Activated CD4-positive, alpha-beta T cell treated with anti-CD3 and anti-CD28 coated beads, Interleukin-2, amount 10 ng/mL, durations not matched to agents 7 days and 5 days (primary cell): ENCODE results near the gene C1orf50. TPM values are rescaled to one million over a fixed set of nuclear protein-coding genes. Genes with fewer than 3 reads are reported as not detected.
"Not testable (repeated sequence)": the region's sequence is repeated elsewhere in the genome, so short reads cannot be mapped to it uniquely, and the experiment has no call there.

Experiments used
- CTCF ChIA-PET: fragments of 350-600 bp; sonication (Branson Sonifier 250); formaldehyde crosslinking; loops from one replicate; lab custom pipeline; 2021; ENCODE audit warnings: antibody characterized with exemption; lab: Charles Lee
- POLR2A ChIA-PET: fragments of 350-600 bp; sonication (Branson Sonifier 250); formaldehyde crosslinking; loops from one replicate; lab custom pipeline; 2021; ENCODE audit warnings: antibody characterized with exemption; lab: Charles Lee
- DNase-seq: peaks from one replicate; pipeline ENCODE4 v3.0.0-alpha.2; 2020
- H3K27ac Mint-ChIP-seq: one replicate; pipeline ENCODE4 v1.8.0; 2021; ENCODE audit warnings: mild to moderate bottlenecking, moderate library complexity, mixed read lengths
- H3K27me3 Mint-ChIP-seq: one replicate; pipeline ENCODE4 v1.8.0; 2021; ENCODE audit warnings: mixed read lengths
- H3K36me3 Mint-ChIP-seq: one replicate; pipeline ENCODE4 v1.8.0; 2021; ENCODE audit warnings: low read depth, mixed read lengths
- H3K4me1 Mint-ChIP-seq: one replicate; pipeline ENCODE4 v1.8.0; 2021; ENCODE audit warnings: mixed read lengths
- H3K4me3 Mint-ChIP-seq: one replicate; pipeline ENCODE4 v1.8.0; 2021; ENCODE audit warnings: mild to moderate bottlenecking, moderate library complexity, mixed read lengths
- H3K9me3 Mint-ChIP-seq: one replicate; pipeline ENCODE4 v1.8.0; 2021; ENCODE audit warnings: mixed read lengths
- total RNA-seq, 2 experiments: library from RNA; stranded (reverse); gene quantifications; one replicate each; pipeline ENCODE4 v1.2.3, GENCODE V29; 2021

Gene C1orf50
- total RNA-seq, 2 experiments from 2014 or later: 7.0 to 9.4 TPM

DNA sequence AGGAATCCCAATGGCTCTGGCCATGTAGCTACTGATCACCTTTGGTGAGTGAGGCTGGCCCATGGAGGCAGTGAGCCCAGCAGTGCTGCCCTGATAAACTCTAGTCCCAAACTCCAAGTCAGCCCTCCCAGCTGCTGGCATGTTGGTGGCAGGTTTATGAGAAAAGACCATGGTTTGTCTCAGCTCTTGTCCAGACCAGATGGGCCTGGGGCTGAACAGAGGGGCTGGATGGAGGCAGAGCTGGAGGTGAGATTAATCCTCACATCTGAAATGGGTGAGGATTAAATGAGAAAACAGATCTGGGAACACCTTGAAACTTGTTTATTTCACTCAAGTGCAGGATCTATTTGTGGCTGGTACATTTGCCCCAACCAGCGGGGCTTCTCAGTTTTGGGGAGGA lies 21.0 kb downstream of the C1orf50 start:
- POLR2A ChIA-PET: no interaction called here
- CTCF ChIA-PET: interaction anchor here (0.7 to 0.9 kb wide), 2 partner anchors 10 to 11 kb away, joined by 3 read pairs; no protein-coding TSS in a partner anchor
- H3K27ac Mint-ChIP-seq: peak overlapping the region; percentile 47

DNA sequence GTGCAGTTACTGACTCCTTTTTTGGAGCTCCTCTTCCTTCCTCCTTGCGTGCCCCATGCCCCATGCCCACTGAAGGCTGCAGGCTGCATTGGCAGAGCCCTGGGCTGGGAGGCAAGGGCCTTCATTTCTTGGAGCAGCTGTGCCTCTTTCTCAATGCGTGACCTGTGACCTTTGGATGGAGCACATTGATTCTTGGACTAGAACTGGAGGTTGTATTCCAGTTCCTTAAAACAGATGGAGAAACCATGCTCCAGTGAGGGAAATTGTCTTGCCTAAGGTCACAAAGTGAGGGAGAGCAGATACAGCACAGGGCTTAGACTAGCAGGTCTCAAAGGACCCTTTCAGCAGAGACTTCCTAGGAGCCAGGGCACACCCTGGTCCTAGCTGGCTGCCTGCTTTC lies 26.8 kb downstream of the C1orf50 start:
- H3K27ac Mint-ChIP-seq: no peak overlapping the region
- no peak for DNase-seq
- no peak overlapping the region for H3K4me3 Mint-ChIP-seq
- CTCF ChIA-PET: no interaction called here
- no peaks in the 10 kb centered on the region for H3K36me3 Mint-ChIP-seq
- no peaks in the 10 kb centered on the region for H3K4me1 Mint-ChIP-seq
- POLR2A ChIA-PET: no interaction called here
- peaks cover 8% of the 10 kb centered on the region for H3K27me3 Mint-ChIP-seq
- H3K9me3 Mint-ChIP-seq: no peaks in the 10 kb centered on the region

More for the DNA sequence above, 21.0 kb downstream of the C1orf50 start:
- no peak for DNase-seq
- no peaks in the 10 kb centered on the region for H3K27me3 Mint-ChIP-seq
- H3K4me3 Mint-ChIP-seq: no peak overlapping the region
- H3K9me3 Mint-ChIP-seq: no peaks in the 10 kb centered on the region
- peaks cover 3% of the 10 kb centered on the region for H3K36me3 Mint-ChIP-seq
- H3K4me1 Mint-ChIP-seq: peaks cover 21% of the 10 kb centered on the region

DNA sequence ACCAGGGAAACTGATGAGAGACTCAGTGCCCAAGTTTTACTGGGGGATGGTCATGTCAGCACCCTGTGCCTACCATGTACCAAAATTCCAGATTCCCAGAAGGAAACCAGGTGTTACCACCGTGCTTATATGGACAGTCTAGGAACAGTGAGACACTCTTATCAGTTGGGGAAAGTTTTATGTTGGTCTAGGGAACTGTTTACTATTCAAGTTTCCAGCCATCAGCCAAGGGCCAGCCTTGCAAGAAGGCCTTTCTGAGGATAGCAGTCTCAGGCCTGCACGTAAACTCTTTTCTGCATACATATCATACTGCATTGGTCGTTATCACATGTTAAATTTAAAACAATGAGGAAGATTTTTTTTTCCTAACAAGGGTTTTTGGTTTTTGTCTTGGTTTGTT lies 30.4 kb downstream of the C1orf50 start:
- ChIA-PET POLR2A (no interaction called here), CTCF (no interaction called here)
- Mint-ChIP-seq H3K9me3 (no peaks in the 10 kb centered on the region), H3K27me3 (peaks cover 10% of the 10 kb centered on the region), H3K4me3 (no peak overlapping the region), H3K4me1 (no peaks in the 10 kb centered on the region), H3K27ac (no peak overlapping the region), H3K36me3 (no peaks in the 10 kb centered on the region)
- DNase-seq: no peak

DNA sequence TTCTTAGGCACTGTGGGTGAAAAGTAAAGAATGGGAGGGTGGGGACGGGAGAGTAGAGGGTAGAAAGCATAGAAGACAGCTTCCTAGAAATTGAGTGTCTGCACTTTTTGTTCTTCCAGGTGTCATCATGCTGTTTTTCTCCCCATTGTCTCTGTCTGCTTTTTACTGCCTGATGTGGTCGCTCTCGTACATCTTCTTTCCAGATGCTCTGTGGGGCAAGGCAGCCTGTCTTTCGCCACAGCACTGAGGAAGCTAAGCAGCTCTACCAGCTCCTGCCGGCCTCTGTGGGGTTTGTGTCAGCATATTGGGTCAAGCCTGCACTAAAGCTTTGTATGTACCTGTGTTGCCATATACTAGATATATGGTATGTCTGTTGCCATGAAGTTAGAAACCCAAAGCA lies 30.9 kb downstream of the C1orf50 start:
- Mint-ChIP-seq H3K27ac (no peak overlapping the region), H3K4me1 (no peaks in the 10 kb centered on the region), H3K9me3 (no peaks in the 10 kb centered on the region), H3K36me3 (no peaks in the 10 kb centered on the region), H3K4me3 (no peak overlapping the region), H3K27me3 (peaks cover 10% of the 10 kb centered on the region)
- ChIA-PET CTCF (no interaction called here), POLR2A (no interaction called here)
- no peak for DNase-seq

DNA sequence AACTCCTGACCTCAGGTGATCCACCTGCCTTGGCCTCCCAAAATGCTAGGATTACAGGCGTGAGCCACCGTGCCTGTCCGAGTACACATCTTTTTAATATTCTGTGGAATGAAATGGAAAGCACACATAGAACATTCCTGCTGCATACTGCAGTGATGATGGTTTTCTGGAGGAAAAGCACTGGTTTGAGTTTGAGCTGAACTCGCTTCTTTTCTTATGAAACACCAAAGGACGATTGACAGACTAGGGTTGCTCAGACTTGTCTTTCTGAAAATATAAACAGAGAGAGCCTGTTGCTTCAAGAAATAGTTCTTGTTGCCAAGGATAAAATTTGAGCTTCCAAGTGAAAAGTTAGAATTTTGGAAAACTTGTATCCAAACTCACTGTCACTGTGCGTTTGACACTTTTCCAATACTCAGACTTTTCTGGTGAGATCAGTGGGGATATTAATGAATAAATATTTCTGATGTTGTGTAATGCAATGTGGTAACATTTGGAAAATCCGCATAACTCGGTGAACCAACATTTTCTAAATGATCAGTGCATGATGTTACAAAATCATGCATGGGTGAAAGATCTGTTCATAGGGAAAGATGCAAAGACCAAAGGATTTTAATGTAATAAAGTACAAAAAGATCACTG lies 34.9 kb downstream of the C1orf50 start:
- POLR2A ChIA-PET: no interaction called here
- Mint-ChIP-seq H3K27me3 (peaks cover 6% of the 10 kb centered on the region), H3K4me3 (no peak overlapping the region), H3K27ac (no peak overlapping the region), H3K4me1 (peaks cover 6% of the 10 kb centered on the region), H3K36me3 (peaks cover 3% of the 10 kb centered on the region), H3K9me3 (no peaks in the 10 kb centered on the region)
- no peak for DNase-seq
- CTCF ChIA-PET: interaction anchor here (1.1 kb wide), 1 partner anchor 19 kb away, joined by 3 read pairs; no protein-coding TSS in a partner anchor

DNA sequence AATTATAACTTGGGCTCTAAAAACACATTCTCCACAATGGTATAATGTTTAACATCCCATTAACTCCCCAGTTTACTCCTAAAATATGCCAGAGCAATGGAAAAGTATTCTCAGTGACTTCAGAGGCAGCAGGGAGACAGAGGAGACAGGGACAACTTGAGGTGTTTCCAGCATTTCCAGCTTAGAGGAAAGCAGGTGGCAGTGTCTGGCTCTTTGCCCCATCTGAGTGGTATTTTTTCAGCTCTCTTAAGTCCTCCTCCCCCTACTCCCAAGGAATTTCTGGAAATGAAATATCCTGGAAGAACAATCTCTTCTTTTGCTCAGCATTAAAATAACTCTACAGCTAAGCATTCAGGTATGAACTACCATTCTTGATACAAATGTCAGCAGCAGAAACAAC lies 39.1 kb downstream of the C1orf50 start:
- H3K27ac Mint-ChIP-seq: no peak overlapping the region
- ChIA-PET POLR2A (interaction anchor here (0.7 kb wide), 1 partner anchor 1035 kb away, joined by 3 read pairs; no protein-coding TSS in a partner anchor), CTCF (interaction anchor here (2.2 kb wide), 1 partner anchor 10 kb away, joined by 8 read pairs; the partner anchor contains the start of genes ERMAP and SVBP)
- H3K4me1 Mint-ChIP-seq: peaks cover 15% of the 10 kb centered on the region
- peaks cover 3% of the 10 kb centered on the region for H3K36me3 Mint-ChIP-seq
- H3K4me3 Mint-ChIP-seq: no peak overlapping the region
- no peaks in the 10 kb centered on the region for H3K9me3 Mint-ChIP-seq
- H3K27me3 Mint-ChIP-seq: no peaks in the 10 kb centered on the region
- no peak for DNase-seq

DNA sequence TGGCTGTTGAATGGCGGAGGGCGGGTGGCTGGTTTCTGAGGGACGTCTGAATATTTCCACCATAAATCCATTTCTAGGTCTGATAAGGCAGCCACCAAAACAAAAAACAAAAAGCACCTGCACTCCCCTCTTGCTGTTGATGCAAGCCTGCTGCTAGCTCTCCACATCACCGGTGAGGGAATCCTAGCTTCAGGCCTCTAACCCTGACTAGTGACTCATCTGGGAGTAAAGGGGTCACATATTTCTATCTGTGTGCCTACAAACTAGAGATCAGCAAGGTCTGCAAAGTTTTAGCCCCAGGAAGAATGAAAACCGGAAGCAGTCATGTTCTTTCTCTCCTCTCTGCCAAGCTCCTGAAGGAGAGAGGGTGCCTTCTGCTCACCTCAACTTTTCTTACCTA lies 39.5 kb downstream of the C1orf50 start:
- no peak for DNase-seq
- Mint-ChIP-seq H3K27ac (peak overlapping the region; percentile 33), H3K9me3 (no peaks in the 10 kb centered on the region), H3K27me3 (no peaks in the 10 kb centered on the region), H3K4me1 (peaks cover 15% of the 10 kb centered on the region), H3K4me3 (no peak overlapping the region), H3K36me3 (peaks cover 3% of the 10 kb centered on the region)
- POLR2A ChIA-PET: interaction anchor here (0.6 to 0.7 kb wide), 2 partner anchors 27 to 1035 kb away, joined by 3 to 7 read pairs; no protein-coding TSS in a partner anchor
- CTCF ChIA-PET: interaction anchor here (0.7 to 2.2 kb wide), 2 partner anchors 10 to 23 kb away, joined by 3 to 8 read pairs; partner anchors contain the start of genes ERMAP and SVBP

DNA sequence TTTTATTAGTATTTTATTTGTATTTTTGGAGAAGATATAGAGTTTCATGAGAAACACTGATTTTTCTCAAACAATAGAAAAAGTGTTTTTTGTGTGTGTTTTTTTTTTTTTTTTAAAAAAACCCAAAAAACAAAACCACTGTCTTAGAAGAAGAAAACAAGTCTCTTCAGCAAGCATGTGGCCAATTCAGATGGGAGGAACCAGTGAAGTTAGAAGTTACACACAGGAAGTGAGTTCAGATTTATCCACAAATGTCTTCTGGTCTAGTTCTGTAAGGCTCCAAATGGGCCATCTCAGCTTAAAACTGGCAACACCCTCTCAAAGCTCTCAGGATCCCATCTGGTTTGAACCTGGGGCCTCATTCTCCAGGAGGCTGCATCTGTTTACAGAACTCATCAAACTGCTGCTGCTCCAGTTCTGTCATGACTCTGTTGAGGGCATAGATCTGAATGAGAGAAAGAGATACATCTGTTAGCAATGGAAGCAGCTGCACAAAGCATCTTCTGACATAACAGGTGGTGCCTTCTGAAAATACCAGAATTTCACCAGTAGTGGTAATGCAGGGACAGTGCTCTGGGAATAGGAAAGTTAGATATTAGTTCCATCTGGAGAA lies 40.1 kb downstream of the C1orf50 start:
- POLR2A ChIA-PET: interaction anchor here (0.6 to 0.7 kb wide), 2 partner anchors 27 to 1034 kb away, joined by 3 to 7 read pairs; no protein-coding TSS in a partner anchor
- Mint-ChIP-seq H3K27ac (peak overlapping the region; percentile 86), H3K4me3 (no peak overlapping the region), H3K9me3 (no peaks in the 10 kb centered on the region), H3K4me1 (peaks cover 15% of the 10 kb centered on the region), H3K27me3 (no peaks in the 10 kb centered on the region), H3K36me3 (peaks cover 3% of the 10 kb centered on the region)
- no peak for DNase-seq
- CTCF ChIA-PET: interaction anchor here (0.7 to 1.4 kb wide), 2 partner anchors 24 to 39 kb away, joined by 3 to 4 read pairs; partner anchors contain the start of gene ZNF691

DNA sequence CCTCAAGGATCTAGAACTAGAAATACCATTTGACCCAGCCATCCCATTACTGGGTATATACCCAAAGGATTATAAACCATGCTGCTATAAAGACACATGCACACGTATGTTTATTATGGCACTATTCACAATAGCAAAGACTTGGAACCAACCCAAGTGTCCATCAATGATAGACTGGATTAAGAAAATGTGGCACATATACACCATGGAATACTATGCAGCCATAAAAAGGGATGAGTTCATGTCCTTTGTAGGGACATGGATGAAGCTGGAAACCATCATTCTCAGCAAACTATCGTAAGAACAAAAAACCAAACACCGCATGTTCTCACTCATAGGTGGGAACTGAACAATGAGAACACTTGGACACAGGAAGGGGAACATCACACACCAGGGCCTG lies 47.8 kb downstream of the C1orf50 start:
- H3K9me3 Mint-ChIP-seq, CTCF ChIA-PET, H3K4me3 Mint-ChIP-seq, H3K27me3 Mint-ChIP-seq, H3K36me3 Mint-ChIP-seq, POLR2A ChIA-PET, H3K27ac Mint-ChIP-seq, DNase-seq: not testable (repeated sequence)
- peaks cover 25% of the 10 kb centered on the region for H3K4me1 Mint-ChIP-seq

DNA sequence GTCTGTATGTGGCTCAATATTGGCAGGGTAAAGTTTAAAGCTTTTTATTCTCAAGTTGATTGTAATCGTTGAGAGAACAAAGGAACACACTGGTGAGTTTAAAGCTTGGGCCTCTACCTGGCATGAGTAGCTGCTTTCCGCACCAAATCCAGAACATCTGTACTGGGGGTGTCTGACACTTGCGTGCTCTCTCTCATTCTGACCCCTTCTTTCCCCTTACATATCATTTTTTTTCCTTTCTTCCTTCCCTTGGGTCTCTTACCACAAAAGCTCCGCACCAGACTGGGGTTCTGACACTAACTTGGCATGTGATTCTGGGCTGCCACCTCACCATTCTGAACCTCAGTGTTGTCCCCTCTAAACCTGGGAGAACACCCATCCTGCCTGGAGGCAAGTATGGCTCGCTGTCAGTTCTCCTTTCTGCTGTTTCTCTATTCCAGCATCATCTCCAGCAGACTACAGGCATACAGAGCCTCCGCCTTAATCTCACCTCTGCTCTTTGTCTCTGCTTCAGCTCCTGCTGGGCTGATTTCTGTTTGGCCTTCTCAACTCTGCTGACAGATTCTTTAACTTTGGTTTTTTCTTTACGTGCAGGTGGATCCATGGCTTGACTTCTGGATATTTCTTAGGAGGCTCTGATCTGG lies 49.0 kb downstream of the C1orf50 start:
- Mint-ChIP-seq H3K9me3 (no peaks in the 10 kb centered on the region), H3K36me3 (peaks cover 8% of the 10 kb centered on the region), H3K4me3 (peak overlapping the region; percentile 76), H3K27me3 (no peaks in the 10 kb centered on the region), H3K4me1 (peaks cover 32% of the 10 kb centered on the region), H3K27ac (peak overlapping the region; percentile 86)
- ChIA-PET CTCF (interaction anchor here (0.5 to 2.3 kb wide), 6 partner anchors 11 to 99 kb away, joined by 4 to 8 read pairs (median 4); partner anchors contain the start of genes C1orf50 and P3H1), POLR2A (no interaction called here)
- DNase-seq: peak; percentile 18

DNA sequence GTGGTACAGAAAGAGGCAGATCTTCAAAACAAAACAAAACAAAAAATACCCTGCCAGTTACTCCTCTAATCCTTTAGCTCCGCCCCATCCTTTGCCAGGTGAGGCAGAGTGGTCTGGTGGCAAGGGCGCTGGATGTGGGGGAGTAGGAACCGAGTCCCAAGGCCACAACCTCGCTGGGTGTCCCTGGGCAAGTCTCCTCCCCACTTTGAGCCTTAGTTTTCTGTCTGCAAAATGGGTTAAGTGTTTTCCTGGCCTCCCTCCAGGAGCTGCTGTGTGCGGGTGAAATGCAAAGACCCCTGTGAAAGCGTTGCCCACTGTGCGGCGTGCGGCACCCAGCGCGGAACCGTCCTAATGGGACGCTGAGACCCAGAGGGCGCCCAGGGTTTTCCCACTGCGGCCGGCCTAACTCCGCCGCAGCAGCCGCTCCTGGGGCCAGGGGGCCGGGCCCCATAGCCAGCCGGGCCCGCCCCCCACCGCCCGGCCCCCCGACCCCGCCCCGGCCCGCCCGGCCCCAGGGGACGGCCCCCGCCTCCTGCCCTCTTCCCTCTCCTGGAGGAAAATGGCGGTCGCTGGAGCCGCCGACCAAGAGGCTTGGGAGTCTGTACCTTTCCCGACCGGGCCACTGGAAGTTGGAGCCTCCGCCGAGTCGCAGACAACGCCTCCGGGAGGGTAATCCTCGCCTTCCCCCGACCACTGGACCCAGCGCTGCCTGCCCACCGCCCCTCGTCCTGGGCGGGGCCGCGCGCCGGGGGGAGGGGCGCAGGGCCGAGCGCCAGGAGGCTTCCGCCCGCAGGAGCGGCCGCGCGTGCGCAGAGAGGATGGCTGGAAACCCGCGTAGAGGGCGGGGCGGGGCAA lies 49.8 kb downstream of the C1orf50 start, which contains the start of the genes ERMAP and SVBP:
Gene ERMAP (plus strand): TSS at position 538 of the 855 bp plus-strand sequence. CDS start 13,327 bp downstream, outside the sequence.
Gene SVBP (minus strand): TSS at position 813 of the 855 bp plus-strand sequence. CDS start 853 bp downstream, outside the sequence.
- peak; percentile 93 for DNase-seq
- no peaks in the 10 kb centered on the region for H3K9me3 Mint-ChIP-seq
- CTCF ChIA-PET: interaction anchor here (0.5 to 2.3 kb wide), 6 partner anchors 11 to 50 kb away, joined by 4 to 8 read pairs (median 4); partner anchors contain the start of genes C1orf50 and P3H1

More for the DNA sequence above, 49.8 kb downstream of the C1orf50 start, which contains the start of the genes ERMAP and SVBP:
- POLR2A ChIA-PET: no interaction called here
- peak within 1 kb of the TSS; percentile 76 for H3K4me3 Mint-ChIP-seq
- H3K27ac Mint-ChIP-seq: peak within 1 kb of the TSS; percentile 86
- peaks cover 8% of the 10 kb centered on the region for H3K36me3 Mint-ChIP-seq
- H3K4me1 Mint-ChIP-seq: peaks cover 32% of the 10 kb centered on the region
- H3K27me3 Mint-ChIP-seq: no peaks in the 10 kb centered on the region
